Islet of Langerhans (tissue), 1 donor: ENCODE results near the gene TDRD7.
"Not testable (repeated sequence)": the region's sequence is repeated elsewhere in the genome, so short reads cannot be mapped to it uniquely, and the experiment has no call there.

ENCODE experiments used
- FAIRE-seq: peaks from one replicate; lab custom pipeline; 2011; peaks lifted over from hg19 to GRCh38; lab: Jason Lieb, UNC

The TDRD7 gene

DNA sequence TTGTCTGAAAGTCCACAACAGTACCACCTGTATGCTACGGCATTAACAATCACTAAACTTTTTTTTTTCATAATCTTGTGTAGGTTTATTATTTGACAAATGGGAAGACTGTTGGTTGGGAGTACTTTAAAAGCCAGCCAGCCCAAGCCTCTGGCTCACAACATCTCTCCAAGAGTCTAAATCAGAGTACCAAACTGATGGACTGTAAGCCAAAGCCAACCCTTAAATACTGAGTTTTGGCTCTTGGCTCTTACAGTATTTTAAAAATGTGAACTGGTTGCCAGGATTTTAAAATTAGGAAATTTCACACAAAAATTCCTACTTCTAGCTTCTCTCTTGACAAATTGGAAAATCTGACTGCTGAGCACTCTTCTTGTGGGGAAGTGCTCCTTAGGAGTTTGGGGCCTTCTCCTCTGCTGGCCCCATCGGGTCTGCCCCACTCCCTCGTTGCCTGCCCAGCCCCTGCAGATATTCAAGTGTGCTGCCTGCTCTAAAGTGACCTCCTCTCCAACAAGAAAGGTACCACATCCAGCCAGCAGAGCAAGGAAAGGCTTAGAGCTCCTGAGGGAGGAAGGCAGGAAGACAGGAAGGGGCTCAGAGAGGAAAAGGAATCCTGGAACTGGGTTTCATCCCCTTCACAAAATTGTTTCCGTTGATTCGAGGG, 67.7 kb downstream of the TDRD7 start:
- FAIRE-seq = no peak

DNA sequence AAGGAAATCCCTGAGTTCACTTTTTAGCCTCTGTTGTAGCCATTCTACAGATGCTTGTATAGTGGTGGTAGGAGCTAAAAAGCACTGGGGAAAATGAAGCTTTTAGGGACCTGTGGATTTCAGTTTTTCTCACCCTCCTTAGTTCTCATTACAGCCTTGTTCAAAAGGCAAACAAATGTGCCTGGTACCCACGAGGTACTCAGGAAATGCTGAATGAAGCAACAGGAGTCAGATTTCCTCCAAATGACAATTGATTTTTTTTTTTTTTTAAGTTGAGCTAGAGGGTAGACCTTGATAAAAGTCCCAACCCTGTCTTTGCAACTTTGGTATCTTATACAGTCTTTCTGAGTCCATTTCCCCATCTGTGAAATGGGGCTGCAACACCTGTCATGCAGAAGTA, 68.3 kb downstream of the TDRD7 start:
- no peak for FAIRE-seq

DNA sequence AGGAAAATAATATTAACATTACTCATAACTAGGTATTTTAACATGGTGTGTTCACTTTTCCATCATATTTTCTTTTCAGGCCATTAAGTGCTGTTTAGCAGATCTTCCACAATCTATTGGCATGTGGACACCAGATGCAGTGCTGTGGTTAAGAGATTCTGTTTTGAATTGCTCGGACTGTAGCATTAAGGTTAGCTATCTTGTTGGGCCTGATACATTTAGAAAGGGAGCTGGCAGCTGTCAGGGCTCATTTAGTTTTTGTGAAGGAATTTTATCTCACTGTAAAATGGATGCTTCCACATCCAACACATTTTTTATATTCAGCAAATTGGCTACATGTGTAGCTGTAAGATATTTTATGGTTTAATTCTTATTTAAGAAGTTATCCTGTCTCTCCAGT, 68.9 kb downstream of the TDRD7 start:
- no peak for FAIRE-seq

DNA sequence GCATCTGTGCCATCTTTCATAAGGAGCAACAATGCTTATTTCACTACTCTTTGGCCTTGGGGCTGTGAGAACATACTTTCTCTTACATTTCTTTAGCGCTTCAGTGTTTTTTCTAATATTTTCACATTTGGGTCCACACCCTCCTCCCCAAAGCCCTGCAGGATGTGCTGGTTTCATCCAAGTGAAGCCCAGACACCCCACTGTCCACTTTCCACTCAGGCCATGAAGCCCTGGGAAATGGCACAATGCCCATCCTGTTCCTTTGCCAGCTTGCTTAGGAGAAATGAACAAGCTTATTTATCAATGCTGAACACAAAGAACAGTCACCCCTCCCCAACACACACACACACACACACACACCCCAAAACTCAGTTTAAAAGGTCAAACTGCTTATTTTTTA, 72.2 kb downstream of the TDRD7 start:
- no peak for FAIRE-seq

DNA sequence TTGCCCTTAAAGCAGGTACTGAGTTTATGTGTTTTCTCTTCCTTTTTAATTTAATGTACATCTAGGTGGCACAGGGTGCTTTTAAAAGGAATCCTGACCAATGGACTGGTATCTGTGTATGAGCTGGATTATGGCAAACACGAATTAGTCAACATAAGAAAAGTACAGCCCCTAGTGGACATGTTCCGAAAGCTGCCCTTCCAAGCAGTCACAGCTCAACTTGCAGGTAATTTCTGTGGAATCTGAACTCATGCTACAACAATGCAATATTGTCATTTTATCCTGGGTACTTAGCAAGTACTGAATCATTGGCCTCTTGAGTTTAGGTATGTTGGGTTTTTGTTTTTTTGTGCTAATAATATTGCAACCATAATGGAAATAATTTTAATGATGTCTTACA, 75.2 kb downstream of the TDRD7 start:
- no peak for FAIRE-seq

DNA sequence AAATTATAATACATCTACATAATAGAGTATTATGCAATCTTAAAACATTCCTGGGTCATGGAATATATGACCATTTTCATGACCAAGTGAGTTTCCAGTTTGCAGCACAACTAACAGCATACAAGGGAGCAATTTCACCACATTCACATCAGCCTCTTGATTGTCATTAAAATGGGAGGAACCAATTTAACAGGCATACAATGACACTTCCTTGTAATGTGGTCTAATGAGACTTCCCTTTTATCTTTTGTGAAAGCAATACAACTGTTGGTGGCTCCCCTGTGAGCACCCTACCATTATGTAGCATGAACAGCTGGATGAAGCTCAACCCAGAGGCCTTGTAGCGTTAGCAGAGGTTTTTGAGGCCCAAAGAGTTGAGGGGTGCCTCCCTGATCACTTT, 76.0 kb downstream of the TDRD7 start:
- FAIRE-seq = no peak

DNA sequence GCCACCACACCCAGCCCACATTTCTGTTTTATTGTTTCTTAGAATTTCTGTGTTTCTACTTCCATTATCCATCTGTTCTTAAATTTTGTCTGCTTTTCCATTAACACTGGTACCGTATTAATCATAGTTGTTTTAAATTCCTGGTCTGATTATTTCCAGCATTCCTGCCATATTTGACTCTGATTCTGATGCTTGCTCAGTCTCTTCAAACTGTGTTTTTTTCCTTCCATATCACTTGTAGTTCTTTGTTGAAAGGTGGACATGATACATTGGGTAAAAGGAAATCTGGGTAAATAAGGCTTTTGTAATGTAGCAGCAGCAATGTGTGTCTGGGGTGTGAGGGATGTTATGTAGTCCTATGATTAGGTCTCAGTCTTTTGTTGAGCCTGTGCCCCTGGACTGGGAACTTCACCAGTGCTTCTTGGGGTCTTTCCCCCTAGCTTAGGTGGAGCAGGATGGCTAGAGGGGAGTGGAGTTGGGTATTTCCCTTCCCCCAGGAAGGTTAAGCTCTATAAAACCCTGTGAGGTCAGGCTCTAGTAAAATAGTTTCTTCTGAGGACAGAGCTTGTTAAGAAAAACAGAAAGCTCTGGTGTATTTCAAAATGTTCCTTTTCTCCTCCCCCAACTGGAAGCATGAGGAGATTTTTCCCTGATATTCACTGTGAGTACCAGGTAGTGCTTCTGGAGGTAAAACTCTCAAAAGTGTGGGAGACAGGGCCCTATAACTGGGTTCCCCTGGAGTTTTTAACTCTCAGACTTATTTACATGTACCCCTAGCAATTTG, 79.5 kb downstream of the TDRD7 start:
- FAIRE-seq = no peak

DNA sequence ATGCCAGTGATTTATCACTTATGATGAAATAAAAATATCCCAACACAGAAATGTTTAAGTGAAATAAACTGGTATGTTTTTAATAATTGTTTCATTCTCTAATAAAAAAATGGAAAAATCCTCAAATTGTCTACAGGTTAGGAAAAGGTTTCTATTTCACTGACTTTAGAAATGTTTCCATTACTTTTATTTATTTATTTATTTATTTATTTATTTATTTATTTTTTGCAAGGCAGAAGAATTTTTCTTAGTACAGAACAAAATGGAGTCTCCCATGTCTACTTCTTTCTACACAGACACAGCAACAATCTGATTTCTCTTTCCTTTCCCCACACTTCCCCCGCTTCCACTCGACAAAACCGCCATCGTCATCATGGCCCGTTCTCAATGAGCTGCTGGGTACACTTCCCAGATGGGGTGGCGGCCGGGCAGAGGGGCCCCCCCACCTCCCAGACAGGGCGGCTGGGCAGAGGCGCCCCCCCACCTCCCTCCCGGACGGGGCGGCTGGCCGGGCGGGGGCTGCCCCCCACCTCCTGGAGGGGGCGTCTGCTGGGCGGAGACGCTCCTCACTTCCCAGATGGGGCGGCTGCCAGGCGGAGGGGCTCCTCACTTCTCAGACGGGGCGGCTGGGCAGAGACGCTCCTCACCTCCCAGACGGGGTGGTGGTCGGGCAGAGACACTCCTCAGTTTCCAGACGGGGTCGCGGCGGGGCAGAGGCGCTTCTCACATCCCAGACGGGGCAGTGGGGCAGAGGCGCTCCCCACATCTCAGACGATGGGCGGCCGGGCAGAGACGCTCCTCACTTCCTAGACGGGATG, 85.9 kb downstream of the TDRD7 start:
- FAIRE-seq = not testable (repeated sequence)

DNA sequence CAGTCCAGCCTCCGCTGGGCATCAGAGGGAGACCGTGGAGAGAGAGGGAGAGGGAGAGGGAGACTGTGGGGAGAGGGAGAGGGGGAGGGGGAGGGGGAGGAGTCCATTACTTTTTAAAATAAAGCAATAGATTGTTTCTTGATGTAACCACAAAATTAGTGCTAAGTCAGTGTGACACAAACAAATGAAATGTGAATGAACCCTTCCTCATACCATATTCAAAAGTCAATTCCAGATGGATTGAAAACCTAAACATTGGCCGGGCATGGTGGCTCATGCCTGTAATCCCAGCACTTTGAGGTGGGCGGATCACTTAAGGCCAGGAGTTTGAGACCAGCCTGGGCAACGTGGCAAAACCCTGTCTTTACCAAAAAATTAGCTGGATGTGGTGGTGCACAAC, 87.0 kb downstream of the TDRD7 start:
- FAIRE-seq = not testable (repeated sequence)

DNA sequence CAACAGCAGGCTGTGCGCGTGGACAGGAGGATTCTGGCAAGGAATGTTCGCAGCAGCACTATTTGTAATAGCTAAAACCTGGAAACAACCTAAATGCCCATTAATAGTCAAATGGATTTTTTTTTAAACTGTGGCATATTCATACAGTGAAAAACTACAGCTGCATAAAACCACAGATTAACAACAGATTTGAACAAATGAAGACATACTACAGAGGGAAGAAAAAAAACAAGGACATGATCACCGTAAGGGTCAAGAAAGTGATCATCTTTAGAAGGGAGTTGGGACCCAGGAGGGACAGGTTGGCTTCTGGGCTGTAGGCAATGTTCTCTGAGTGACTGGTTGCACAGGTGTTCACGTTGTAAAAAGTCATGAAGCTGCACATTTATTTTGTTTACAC, 88.4 kb downstream of the TDRD7 start:
- no peak for FAIRE-seq

DNA sequence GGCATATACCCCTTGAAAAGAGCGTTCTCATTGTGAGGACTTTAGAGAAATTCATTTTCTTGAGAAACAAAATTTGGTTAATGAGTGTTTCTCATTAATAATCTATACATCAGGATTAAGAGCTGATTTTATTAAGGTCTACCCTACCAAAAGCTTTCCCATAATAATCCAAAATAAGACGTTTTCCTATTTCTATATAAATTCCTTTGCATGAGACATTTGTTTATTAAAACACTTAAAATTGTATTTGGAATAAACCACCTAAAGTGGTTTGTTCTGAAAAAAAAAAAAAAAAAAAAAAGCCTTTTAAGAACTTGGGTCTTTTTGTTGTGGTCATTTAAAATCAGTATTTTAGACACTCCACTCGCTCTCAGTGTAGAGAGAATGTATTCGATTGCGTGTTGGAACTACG, 88.9 kb downstream of the TDRD7 start:
- no peak for FAIRE-seq

DNA sequence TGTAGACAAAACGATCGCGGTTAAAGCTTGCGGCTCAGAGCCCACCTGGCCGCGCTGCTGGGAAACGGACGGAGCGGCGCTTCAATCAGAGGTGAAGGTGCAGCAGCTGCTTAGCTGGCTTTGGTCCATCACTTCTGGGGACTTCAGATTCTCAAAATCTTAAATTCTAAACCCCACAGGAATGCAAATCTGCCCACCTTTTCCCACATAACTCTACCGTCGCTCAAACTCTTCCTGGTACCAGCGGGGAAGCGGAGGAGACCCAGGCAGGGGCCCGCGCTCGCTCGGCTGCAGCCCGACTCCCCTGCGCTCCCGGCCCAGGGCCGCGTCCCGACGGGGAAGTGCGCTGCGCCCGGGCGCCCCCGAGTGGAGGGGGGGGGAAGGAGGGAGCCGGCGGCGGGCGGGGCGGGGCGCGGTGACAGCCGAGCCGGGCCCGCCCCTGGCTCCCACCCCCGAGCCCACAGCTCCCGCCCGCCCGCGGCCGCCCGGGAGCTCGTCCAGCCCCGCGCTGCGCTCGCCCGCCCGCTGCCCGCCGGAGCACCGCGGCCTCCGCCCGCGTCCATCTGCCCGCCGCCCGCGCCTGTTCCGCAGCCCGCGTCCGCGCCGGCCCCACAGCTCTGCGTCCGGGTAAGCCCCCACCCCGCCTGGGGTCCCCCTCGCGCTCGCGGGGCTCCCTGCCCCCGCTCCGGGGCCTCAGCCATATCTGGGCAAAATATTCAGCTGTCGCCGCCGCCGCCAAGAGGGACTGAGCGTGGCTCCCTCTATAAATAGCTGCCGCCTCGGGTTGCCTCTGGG, 89.5 kb downstream of the TDRD7 start, which contains the start of gene TMOD1:
TMOD1 (plus strand) TSS at position 490 of the 795 bp plus-strand sequence. CDS start 22,523 bp downstream, outside the sequence.
- no peak for FAIRE-seq

DNA sequence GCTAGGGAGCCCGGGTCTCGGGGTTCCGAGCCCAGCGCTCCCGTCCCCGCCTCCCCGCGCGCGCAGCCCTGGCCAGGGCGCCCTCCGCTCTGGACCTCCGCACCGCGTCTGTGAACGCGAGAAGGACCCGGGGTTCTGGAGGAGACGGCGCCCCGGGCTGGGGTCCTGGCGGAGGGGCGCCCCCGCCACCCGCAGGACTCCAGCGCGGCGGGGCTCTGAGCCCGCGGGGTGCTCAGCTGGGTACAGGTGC, 90.0 kb downstream of the TDRD7 start:
- no peak for FAIRE-seq

DNA sequence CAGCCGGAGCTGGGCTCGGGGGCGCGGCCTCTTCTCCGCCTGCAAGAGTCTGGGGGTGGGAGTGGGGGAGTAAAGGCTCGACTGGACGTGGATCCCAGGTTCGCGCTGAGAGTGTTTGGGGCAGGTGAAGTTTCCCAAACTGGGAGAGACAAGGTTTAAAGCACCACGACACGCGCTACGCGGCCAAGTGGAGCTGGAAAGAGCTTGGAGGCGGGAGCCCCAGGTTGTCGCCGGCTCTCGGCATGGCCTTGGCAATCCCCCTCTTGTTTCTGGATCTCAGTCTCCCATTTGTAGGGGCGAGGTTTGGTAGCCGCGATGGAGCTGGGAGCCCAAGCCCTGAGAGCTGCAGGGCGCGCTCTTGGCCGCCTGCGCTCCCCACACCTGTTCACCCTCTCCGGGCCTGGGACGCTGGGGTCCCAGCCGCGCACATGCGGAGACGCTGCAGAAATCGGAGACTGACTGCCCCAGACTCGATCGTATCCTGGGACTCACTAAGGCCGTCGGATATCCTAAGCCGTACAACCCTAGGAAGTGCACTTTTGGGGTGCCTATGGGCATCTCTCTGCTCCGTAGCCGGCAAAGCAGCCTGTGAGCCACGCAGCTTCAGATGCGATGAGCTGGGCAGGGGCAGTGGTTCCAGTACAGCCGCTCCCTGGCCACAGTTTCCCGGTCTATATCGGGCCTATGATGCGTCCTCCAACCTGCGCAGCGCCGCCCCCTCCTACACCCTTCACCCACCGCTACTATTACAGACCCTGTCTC, 90.5 kb downstream of the TDRD7 start:
- FAIRE-seq = no peak

DNA sequence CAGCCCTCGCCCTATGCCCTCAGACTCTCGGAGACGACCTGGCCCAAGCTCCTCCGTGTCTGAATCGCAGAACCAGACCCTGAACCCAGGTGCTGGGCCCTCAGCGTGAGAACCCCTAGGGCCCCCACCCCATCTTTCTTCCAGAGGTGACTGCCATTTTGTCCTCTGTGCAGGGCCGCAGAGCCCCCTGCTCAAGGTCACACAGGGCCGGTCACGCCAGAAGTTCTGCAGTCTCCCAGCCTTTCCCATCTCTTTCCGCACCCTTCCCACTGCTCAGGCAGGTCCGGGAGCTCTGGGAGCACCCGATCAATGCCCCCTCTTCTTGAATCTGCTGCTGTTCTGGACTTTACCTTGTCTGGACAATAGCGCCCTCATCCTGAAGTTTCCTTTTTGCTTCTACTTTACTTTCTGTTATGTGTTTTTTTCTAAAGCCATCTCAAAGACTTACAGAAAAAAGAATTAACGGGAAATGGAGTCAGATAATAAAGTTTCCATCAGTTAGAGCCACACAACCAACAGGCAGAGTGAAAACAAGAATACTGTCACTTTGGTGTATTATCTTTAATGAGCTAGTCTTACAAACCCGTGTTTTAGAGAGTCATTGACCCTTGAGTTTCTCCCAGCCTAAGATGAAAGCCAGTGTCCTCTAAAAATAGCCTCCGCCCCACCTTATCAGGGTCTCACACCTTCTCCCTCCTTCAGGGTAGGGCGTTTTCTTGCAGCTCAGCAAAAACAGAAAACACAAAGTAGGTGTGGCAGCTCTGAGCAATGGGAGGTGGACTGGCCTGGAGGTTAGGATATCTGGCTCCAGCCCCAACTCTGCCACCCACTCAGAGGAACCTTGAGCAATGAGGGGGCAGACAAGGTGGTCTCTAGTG, 91.3 kb downstream of the TDRD7 start:
- no peak for FAIRE-seq

DNA sequence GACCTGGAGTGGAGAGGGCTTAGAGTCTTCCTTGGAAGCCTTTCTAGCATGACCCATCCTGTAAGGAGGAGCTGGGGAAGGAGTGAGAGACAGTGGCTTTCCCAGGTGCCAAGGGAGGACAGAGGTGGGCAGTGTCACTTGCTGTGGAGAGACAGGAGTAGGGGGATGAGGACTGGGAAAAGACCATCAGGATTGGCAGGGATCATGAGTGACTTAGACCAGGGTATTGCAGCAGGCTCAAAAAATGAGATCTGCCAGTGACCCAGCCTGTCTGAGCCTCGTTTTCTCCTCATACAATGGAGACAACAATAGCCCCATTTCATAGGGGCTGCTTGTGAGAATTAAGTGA, 91.9 kb downstream of the TDRD7 start:
- FAIRE-seq = no peak

DNA sequence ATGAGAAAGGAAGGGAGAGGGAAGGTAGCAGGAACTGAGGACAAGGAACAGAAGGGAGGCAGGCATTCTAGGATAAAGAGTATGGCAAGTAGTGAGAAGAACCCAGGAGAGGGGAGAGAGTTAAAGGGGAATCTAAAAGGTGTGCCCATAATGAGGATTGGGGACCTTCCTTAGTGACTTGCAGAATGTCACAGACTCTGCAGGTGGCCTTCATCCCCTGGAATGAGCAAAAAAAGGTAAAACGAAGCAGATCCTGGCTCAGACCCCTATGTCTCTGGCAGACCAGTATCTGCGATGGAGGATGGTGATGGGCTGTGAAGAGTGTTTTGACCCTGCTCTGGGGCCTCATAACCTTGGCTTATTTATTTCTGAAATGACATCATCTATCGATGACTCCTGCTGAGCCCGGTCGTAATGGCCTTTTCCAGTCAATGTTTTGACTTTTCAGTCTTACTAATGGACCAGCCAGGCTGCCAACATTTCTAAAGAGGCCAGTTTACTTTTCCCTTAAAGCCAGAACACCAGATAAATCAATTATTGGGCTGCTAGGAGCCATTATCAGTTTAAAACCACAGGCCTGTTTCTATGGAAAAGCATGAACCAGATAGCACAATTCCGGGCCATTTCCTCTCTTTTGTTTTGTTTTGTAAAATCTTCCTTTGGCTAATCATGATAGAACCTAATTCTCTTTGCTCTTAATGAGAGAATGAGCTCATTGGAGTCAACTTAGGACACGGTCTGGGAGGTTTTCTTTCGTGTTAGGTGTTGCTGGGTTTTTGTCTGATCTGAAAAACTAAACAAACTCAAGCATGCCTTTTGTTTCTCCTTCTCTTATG, 92.7 kb downstream of the TDRD7 start:
- peak; percentile 100 for FAIRE-seq

DNA sequence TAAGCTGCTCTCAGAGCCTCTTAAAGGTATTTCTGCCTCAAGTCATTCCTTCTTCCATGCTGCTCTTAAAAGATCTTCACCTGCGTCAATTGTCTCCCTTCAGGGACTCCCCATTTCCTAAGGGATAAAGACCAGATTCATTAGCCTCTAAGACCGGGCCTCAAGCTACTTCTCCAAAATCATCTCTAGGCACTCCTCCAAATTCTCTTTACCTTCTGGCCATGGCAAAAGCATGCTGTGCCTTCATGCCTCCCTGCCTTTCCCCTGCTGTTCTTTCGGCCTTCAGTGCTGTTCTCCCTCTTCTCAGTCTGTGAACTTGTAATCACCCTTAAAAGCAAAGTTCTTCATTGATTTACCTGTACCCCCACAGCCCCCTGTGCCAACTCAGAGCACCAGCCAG, 93.9 kb downstream of the TDRD7 start:
- no peak for FAIRE-seq

DNA sequence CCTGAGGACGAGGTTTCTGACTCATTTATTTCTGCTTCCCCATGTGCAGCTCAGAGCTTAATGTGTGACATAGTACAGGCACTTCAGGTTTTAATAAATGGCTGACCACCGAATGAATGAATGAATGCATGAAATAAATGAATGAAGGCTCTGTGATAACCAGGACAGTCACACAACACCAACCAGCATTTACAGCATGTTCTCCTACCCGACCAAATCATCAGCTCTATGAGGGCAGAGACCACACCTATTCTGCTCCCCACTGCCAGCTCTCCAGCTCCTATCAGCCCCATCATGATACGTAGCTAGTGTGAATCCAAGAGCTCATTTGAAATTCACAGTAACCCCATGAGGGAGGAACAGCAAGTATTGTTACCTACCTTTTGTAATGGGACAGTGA, 94.4 kb downstream of the TDRD7 start:
- no peak for FAIRE-seq

DNA sequence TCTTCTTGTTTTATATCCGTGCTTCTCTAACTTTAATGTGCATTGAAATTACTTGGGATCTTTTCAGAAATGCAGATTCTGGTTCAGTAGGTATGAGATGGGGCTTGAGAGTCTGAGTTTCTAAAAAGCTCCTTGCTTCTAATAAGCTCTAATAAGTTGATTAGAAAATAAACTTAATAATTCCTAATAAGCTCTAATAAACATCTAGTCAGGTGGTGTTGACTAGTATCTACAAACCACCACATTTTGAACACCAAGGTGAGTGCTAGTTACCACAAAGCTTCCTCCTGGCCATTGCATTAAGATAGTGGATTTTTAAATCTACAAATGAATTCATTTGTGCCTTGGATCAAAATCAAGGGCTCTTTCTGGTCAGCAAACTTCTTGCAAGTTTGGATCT, 94.9 kb downstream of the TDRD7 start:
- no peak for FAIRE-seq
